Measurements from ENCODE around the gene TBC1D22A. TPM values are rescaled to one million over a fixed set of nuclear protein-coding genes. Genes with fewer than 3 reads are reported as not detected.

TBC1D22A gene
- total RNA-seq, 1 donor from 2014 or later, result 24.2 TPM

- Histone ChIP-seq H3K9me3 (ENCODE audit: insufficient read depth, low read depth, low read length) (no peaks in the 10 kb centered on the region), H3K27ac (ENCODE audit: low read depth, low read length) (no peak overlapping the region), H3K79me2 (ENCODE audit: insufficient read depth, low read length) (no peaks in the 10 kb centered on the region), H3K4me1 (ENCODE audit: insufficient read depth, low read length) (no peaks in the 10 kb centered on the region), H4K20me1 (ENCODE audit: insufficient read depth, low read length) (no peaks in the 10 kb centered on the region), H3K27me3 (ENCODE audit: insufficient read depth, low read length) (no peaks in the 10 kb centered on the region), H3K9ac (ENCODE audit: low read length) (no peak overlapping the region), H3K4me3 (ENCODE audit: insufficient read depth, low read depth, low read length) (no peak overlapping the region), H3K4me2 (ENCODE audit: low read length) (no peak overlapping the region), H3K36me3 (ENCODE audit: insufficient read depth, low read length) (no peaks in the 10 kb centered on the region), H2AFZ (ENCODE audit: low read depth, low read length) (no peak overlapping the region)
- no peak for FAIRE-seq
- Mint-ChIP-seq H3K27me3 (ENCODE audit: low read depth, unreplicated experiment) (no peaks in the 10 kb centered on the region), H3K27ac (ENCODE audit: unreplicated experiment) (no peak overlapping the region), H3K4me1 (ENCODE audit: low read depth, unreplicated experiment) (no peaks in the 10 kb centered on the region), H3K9me3 (ENCODE audit: unreplicated experiment) (no peaks in the 10 kb centered on the region), H3K4me3 (ENCODE audit: unreplicated experiment) (no peak overlapping the region), H3K36me3 (ENCODE audit: low read depth, unreplicated experiment) (peaks cover 11% of the 10 kb centered on the region)
- DNase-seq (ENCODE audit: low read depth), result no peak
- no peak for TF ChIP-seq EZH2 (IDR thresholded peaks at IDR 0.05; ENCODE audit: insufficient read depth, low read length)
- no peak for TF ChIP-seq CTCF (IDR thresholded peaks at IDR 0.05; ENCODE audit: insufficient read depth, low read depth, low read length)
These were observed 410.5 kb downstream of the TBC1D22A start for GRCh38 chr22:47172771-47173534.

GRCh38 chr22:47173535-47174021, 411.1 kb downstream of the TBC1D22A start:
- DNase-seq (ENCODE audit: low read depth) (no peak), FAIRE-seq (no peak)
- Histone ChIP-seq H3K9ac (ENCODE audit: low read length) (no peak overlapping the region), H3K9me3 (ENCODE audit: insufficient read depth, low read depth, low read length) (no peaks in the 10 kb centered on the region), H2AFZ (ENCODE audit: low read depth, low read length) (no peak overlapping the region), H4K20me1 (ENCODE audit: insufficient read depth, low read length) (no peaks in the 10 kb centered on the region), H3K4me2 (ENCODE audit: low read length) (no peak overlapping the region), H3K27me3 (ENCODE audit: insufficient read depth, low read length) (no peaks in the 10 kb centered on the region), H3K4me1 (ENCODE audit: insufficient read depth, low read length) (no peaks in the 10 kb centered on the region), H3K36me3 (ENCODE audit: insufficient read depth, low read length) (no peaks in the 10 kb centered on the region), H3K4me3 (ENCODE audit: insufficient read depth, low read depth, low read length) (no peak overlapping the region), H3K27ac (ENCODE audit: low read depth, low read length) (no peak overlapping the region), H3K79me2 (ENCODE audit: insufficient read depth, low read length) (no peaks in the 10 kb centered on the region)
- Mint-ChIP-seq H3K9me3 (ENCODE audit: unreplicated experiment) (no peaks in the 10 kb centered on the region), H3K4me3 (ENCODE audit: unreplicated experiment) (no peak overlapping the region), H3K27ac (ENCODE audit: unreplicated experiment) (no peak overlapping the region), H3K4me1 (ENCODE audit: low read depth, unreplicated experiment) (no peaks in the 10 kb centered on the region), H3K27me3 (ENCODE audit: low read depth, unreplicated experiment) (no peaks in the 10 kb centered on the region), H3K36me3 (ENCODE audit: low read depth, unreplicated experiment) (peaks cover 11% of the 10 kb centered on the region)
- TF ChIP-seq CTCF (IDR thresholded peaks at IDR 0.05; ENCODE audit: insufficient read depth, low read depth, low read length), result no peak
- no peak for TF ChIP-seq EZH2 (IDR thresholded peaks at IDR 0.05; ENCODE audit: insufficient read depth, low read length)

- Histone ChIP-seq H3K9me3 (ENCODE audit: insufficient read depth, low read depth, low read length) (no peaks in the 10 kb centered on the region), H2AFZ (ENCODE audit: low read depth, low read length) (no peak overlapping the region)
- no peak for DNase-seq (ENCODE audit: low read depth)
These were observed 411.6 kb downstream of the TBC1D22A start for GRCh38 chr22:47174096-47174495.

More at GRCh38 chr22:47174096-47174495, 411.6 kb downstream of the TBC1D22A start:
- no peaks in the 10 kb centered on the region for H4K20me1 ChIP-seq (ENCODE audit: insufficient read depth, low read length)
- H3K9ac ChIP-seq (ENCODE audit: low read length), result no peak overlapping the region
- Mint-ChIP-seq H3K36me3 (ENCODE audit: low read depth, unreplicated experiment) (peaks cover 9% of the 10 kb centered on the region), H3K27me3 (ENCODE audit: low read depth, unreplicated experiment) (no peaks in the 10 kb centered on the region), H3K4me3 (ENCODE audit: unreplicated experiment) (no peak overlapping the region), H3K9me3 (ENCODE audit: unreplicated experiment) (no peaks in the 10 kb centered on the region), H3K4me1 (ENCODE audit: low read depth, unreplicated experiment) (no peaks in the 10 kb centered on the region), H3K27ac (ENCODE audit: unreplicated experiment) (no peak overlapping the region)
- no peak for TF ChIP-seq CTCF (IDR thresholded peaks at IDR 0.05; ENCODE audit: insufficient read depth, low read depth, low read length)
- TF ChIP-seq EZH2 (IDR thresholded peaks at IDR 0.05; ENCODE audit: insufficient read depth, low read length), result no peak
- no peak overlapping the region for H3K4me3 ChIP-seq (ENCODE audit: insufficient read depth, low read depth, low read length)
- no peak overlapping the region for H3K4me2 ChIP-seq (ENCODE audit: low read length)
- H3K36me3 ChIP-seq (ENCODE audit: insufficient read depth, low read length), result no peaks in the 10 kb centered on the region
- no peaks in the 10 kb centered on the region for H3K4me1 ChIP-seq (ENCODE audit: insufficient read depth, low read length)
- FAIRE-seq, result no peak
- no peak overlapping the region for H3K27ac ChIP-seq (ENCODE audit: low read depth, low read length)
- H3K79me2 ChIP-seq (ENCODE audit: insufficient read depth, low read length), result no peaks in the 10 kb centered on the region
- no peaks in the 10 kb centered on the region for H3K27me3 ChIP-seq (ENCODE audit: insufficient read depth, low read length)

Data from astrocyte (in vitro differentiated cells and primary cell).